ENCODE results near the gene EPN2.

EPN2 gene

GRCh38 chr17:19337712-19338023 lies 100.5 kb downstream of the EPN2 start:
- DNase-seq (ENCODE audit: low read depth): no peak
- H3K4me3 ChIP-seq (ENCODE audit: control insufficient read depth, low read depth, low read length): no peak overlapping the region
- TF ChIP-seq CTCF (conservative IDR thresholded peaks at IDR 0.05; ENCODE audit: control insufficient read depth, insufficient read depth, low read depth, low read length): no peak

- H3K4me3 ChIP-seq (ENCODE audit: control insufficient read depth, low read depth, low read length): no peak overlapping the region
- DNase-seq (ENCODE audit: low read depth): peak; percentile 45
- TF ChIP-seq CTCF (conservative IDR thresholded peaks at IDR 0.05; ENCODE audit: control insufficient read depth, insufficient read depth, low read depth, low read length): peak; percentile 46
Measured at GRCh38 chr17:19338031-19338990, 101.1 kb downstream of the EPN2 start.

- no peak for DNase-seq (ENCODE audit: low read depth)
- no peak overlapping the region for H3K4me3 ChIP-seq (ENCODE audit: control insufficient read depth, low read depth, low read length)
- TF ChIP-seq CTCF (conservative IDR thresholded peaks at IDR 0.05; ENCODE audit: control insufficient read depth, insufficient read depth, low read depth, low read length): no peak
Measured at GRCh38 chr17:19339341-19339815, 102.2 kb downstream of the EPN2 start.

- no peak overlapping the region for H3K4me3 ChIP-seq (ENCODE audit: control insufficient read depth, low read depth, low read length)
- no peak for TF ChIP-seq CTCF (conservative IDR thresholded peaks at IDR 0.05; ENCODE audit: control insufficient read depth, insufficient read depth, low read depth, low read length)
- DNase-seq (ENCODE audit: low read depth): no peak
Measured at GRCh38 chr17:19341211-19341631, 104.1 kb downstream of the EPN2 start.

- no peak overlapping the region for H3K4me3 ChIP-seq (ENCODE audit: control insufficient read depth, low read depth, low read length)
- TF ChIP-seq CTCF (conservative IDR thresholded peaks at IDR 0.05; ENCODE audit: control insufficient read depth, insufficient read depth, low read depth, low read length): no peak
- no peak for DNase-seq (ENCODE audit: low read depth)
Measured at GRCh38 chr17:19341641-19342610, 104.8 kb downstream of the EPN2 start.

GRCh38 chr17:19342611-19343255 lies 105.6 kb downstream of the EPN2 start:
- TF ChIP-seq CTCF (conservative IDR thresholded peaks at IDR 0.05; ENCODE audit: control insufficient read depth, insufficient read depth, low read depth, low read length): no peak
- DNase-seq (ENCODE audit: low read depth): no peak
- H3K4me3 ChIP-seq (ENCODE audit: control insufficient read depth, low read depth, low read length): no peak overlapping the region
